GM04504 (cell line): ENCODE measurements around the gene NME9.

Experiments
- DNase-seq: peaks from one replicate; pipeline ENCODE4 v3.0.0-alpha.2; 2012; ENCODE audit warnings: low read depth

Gene NME9

DNA sequence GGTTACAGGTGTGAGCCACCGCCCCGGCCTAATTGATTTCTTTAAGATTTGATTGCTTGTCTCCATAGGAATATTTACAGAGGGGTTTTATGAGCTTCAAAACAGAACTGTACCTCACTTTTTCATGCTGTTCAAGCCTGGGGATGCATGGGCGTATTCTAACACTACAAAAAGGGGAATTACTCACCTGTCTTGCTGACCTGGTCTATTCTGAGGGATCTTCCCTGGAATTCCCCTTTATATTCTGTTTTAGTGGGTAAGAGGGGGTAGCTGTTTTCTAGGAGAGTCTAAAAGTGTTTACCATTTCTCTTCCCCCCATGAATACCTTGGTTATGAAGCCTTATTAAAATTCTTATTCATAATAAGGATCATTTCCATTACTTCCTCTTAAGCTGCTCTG is 48.1 kb downstream of the NME9 start:
- no peak for DNase-seq

DNA sequence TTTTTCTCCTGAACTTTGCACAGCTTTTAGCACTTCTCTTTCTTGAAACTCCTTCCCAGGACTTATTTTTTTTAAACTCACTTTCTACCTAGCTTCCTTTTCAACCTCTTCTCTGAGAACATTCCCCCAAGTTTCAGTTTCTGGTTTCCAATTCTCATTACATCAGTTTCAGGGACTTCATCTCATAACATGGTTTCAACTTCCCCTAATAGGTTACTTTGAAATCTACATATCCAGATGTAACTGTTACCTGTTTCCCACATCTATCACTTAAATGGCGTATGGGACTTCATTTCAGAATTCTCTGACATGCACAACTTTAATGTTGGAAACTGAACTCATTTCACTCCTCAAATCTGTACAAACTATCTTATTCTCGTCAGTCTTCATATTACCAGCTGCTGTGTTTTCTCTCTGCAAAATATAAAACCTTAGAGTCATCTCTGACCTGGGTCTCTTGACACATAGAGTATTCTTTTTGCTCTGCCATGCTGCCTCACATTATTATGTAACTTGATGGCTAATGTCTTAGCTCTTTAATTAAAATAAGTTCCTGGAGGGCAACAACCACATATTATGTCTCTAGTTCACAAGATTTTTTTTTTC is 58.4 kb downstream of the NME9 start:
- DNase-seq: no peak

DNA sequence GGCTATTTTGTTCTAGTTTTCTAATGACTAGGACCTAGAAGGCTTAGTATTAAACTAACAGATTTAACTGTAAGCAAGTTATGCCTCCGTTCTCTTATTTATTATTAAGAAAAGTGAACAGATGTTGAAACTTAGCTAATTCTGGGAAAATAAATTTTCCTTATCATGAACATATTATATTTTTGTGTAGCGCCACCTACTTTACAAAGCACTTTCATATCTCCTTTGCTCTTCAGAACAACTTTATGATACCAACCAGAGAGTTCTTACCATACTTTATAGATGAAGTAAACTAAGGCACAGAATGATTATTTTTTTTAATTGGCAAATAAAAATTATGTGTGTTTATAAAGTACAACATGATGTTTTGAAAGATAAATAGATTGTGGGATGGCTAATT is 59.4 kb downstream of the NME9 start:
- DNase-seq: no peak

DNA sequence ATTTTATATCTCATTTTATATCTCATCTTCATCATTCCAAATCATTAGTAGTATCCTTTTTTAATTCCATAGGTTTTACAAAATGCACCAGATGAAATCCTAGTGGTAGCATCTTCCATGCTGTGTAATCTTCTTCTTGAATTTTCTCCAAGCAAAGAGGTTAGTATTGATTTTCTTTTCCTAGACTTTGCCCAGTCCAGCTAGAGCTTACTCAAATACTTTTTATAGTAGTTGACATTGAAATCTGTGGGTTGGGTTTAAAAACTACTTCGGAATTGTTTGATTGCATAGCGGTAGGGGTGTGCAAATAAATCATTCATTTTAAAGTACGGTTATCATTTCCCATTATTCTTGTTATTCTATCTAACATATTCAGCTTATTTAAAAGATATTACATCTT is 62.6 kb downstream of the NME9 start:
- no peak for DNase-seq

DNA sequence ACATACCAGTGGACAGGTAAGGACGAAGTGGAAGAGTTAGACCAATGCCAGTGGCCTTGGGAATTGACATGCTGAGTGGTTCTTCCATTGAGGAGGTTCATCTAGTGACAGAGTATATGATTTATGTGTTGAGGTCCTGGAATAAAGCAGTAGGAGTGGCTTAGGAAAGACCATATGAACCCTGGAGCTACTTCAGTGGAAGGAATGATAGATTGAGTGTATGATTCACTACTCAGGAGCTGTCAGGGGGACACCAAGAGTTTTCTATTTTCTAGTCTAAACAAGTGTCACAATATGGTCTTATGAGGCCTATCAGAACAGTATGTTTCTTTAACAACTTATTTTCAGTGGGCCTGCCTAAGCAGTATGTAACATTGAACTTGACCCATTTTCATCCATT is 63.9 kb downstream of the NME9 start:
- no peak for DNase-seq

DNA sequence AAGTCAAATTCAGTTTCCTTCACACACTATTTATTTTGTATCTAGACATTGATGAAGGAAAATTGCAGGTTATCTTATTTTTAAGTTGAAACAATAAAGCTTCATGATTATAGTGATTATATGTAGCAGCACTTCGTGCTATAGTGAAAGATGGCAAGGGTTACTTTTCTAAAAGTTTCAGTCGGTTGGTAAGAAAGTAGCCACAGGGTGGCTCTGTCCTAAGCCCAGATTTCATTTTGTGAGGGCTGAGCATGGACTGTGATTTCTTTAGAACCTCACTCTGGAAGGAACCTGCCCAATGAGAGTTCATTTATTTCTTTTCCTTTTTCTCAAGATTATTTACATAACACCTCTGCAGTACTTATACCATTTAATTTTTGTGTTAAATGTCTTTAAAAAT is 66.5 kb downstream of the NME9 start:
- no peak for DNase-seq

DNA sequence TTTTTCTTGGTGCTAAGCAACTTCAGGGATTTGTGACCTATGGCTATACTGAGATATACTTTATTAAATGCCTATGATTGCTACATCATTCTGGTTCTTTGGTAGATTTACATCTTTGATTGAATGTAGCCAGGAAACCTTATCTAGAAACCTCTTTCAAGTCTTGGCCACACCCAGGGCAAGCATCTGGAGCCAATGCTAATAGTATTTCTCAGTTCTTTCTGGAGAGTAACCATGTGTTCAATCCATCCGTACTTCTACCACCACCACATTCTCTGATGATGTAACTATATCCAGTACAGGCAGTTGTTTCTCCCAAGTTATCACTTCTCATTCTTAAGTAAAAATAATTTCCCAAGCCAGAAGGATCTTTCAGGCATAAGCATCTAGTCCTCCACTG is 69.0 kb downstream of the NME9 start:
- no peak for DNase-seq

DNA sequence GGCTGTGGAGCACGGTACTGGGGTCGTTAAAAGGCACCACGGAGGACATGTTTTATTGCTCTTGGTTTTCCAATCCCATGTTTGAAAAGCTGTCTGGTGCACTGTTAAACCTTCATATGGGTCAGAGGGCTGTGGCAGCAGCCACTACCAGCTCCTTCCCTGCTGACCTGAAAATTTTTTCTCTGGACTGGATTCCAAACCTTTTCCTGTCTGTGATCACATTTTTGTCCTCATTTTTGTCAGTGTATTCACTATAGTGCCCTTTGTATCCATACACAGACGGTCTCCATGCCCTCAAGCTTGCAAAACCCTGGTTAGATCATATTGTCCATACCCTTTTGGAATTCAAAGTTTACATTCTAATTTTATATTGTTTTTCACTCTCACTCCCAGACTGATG is 70.5 kb downstream of the NME9 start:
- DNase-seq: no peak

DNA sequence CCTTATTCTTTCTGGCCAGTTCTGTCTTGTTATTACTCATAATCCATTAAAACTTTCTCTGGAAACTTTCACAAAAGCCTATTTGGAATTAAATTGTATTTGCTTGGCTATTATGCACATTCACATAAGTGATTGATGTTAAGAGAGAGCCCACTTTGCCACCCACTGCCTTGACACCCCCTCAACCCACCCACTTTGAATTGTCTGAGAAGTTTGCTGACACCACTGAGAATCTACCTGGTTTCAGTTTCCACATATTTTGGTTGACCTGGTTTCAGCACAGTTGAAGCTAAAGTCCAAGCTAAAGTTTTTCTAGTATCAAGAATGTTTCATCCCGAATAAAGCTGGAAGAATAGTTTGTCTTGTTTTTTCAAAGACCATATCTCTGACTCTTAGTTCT is 71.7 kb downstream of the NME9 start:
- no peak for DNase-seq

DNA sequence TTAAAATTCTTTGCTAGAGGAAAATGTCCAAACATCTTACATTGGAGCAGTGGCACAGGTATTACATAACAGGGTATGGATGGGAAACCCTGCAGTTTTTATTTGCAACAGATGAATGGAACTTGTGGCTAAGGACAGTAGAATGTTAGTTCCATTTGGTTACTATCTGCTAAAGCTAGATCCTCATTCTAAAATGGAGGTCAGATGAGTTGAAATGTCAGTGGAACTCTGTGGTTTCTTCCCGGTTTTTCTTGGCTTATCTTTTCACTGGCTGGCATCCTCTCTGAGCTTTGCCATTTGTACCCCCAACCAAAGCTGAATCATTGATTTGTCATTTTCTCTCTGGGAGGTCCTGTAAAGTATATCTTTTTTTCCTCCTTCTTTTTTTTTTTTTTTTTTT is 73.6 kb downstream of the NME9 start:
- DNase-seq: no peak

DNA sequence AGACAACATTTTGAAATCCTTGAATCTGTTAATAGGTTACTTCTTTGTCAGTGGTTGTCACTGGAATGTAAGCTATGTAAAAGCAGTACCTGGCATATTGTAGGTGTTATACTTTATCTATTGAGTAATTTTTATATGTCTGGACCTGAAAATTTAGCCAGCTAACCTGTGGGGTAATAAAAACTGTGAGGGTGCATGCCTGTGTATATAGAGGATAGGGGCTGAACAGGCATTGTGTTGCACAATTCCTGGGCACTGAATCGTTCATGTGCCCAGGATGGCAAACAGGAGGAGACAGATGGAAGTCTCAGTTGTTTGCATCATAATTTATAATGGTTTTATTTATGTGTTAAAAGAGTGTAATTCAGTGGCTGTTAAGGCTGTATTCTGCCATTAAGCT is 75.4 kb downstream of the NME9 start:
- no peak for DNase-seq

DNA sequence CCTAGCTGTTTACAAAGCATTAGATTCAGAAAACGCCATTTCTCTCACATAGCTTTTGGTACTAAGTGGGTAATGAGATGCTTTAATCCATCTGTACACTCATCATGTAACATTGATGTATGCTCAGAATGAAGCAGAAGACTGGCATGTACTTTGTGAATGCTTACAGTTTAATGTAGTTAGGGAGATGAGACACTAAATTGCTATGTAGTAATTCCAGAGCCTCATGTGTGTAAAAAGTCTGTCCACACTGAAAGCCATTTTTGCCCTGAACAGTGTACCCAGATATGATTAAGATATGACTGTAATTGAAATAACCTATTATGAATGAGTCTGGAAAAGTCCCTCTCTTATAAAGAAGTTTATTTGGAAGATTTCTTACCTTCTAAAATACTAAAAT is 76.0 kb downstream of the NME9 start:
- no peak for DNase-seq
